GM19035 (cell line): ENCODE measurements around the gene CROCC2.

Experiments used
- ATAC-seq: cut with Tn5 transposase; IDR thresholded peaks from one replicate; pipeline ENCODE4 v1.9.1; 2021; ENCODE audit not compliant: unreplicated experiment

CROCC2 gene

GRCh38 chr2:240906141-240906910 is at the start of gene CROCC2:
Gene CROCC2 (plus strand): TSS chr2:240906336. CDS start chr2:240906514, 178 bp downstream.
- no peak for ATAC-seq

- ATAC-seq = no peak
Observed at GRCh38 chr2:240857039-240858008, 48.8 kb upstream of the CROCC2 start.

GRCh38 chr2:240858321-240858720 is 47.8 kb upstream of the CROCC2 start:
- no peak for ATAC-seq

GRCh38 chr2:240858871-240859270 is 47.3 kb upstream of the CROCC2 start:
- no peak for ATAC-seq

- no peak for ATAC-seq
Observed at GRCh38 chr2:240861547-240861946, 44.6 kb upstream of the CROCC2 start.

GRCh38 chr2:240864475-240864874 is 41.7 kb upstream of the CROCC2 start:
- no peak for ATAC-seq

GRCh38 chr2:240865391-240865790 is 40.7 kb upstream of the CROCC2 start:
- no peak for ATAC-seq

GRCh38 chr2:240868286-240869108 is 37.6 kb upstream of the CROCC2 start, which contains the start of gene AGXT:
Gene AGXT (plus strand): TSS chr2:240868824. CDS start chr2:240868866, 42 bp downstream.
- no peak for ATAC-seq

- no peak for ATAC-seq
Observed at GRCh38 chr2:240869109-240869955, 36.8 kb upstream of the CROCC2 start.

GRCh38 chr2:240869956-240870875 is 35.9 kb upstream of the CROCC2 start:
- ATAC-seq = no peak

- no peak for ATAC-seq
Observed at GRCh38 chr2:240871071-240871958, 34.8 kb upstream of the CROCC2 start.

- no peak for ATAC-seq
Observed at GRCh38 chr2:240872317-240873097, 33.6 kb upstream of the CROCC2 start.

GRCh38 chr2:240873098-240873788 is 32.9 kb upstream of the CROCC2 start:
- no peak for ATAC-seq

GRCh38 chr2:240873805-240874714 is 32.1 kb upstream of the CROCC2 start:
- no peak for ATAC-seq

- no peak for ATAC-seq
Observed at GRCh38 chr2:240874715-240875227, 31.4 kb upstream of the CROCC2 start.
